ENCODE measurements around the gene THSD1.
"Not testable (repeated sequence)": the region's sequence is repeated elsewhere in the genome, so short reads cannot be mapped to it uniquely, and the experiment has no call there.

Gene THSD1

GRCh38 chr13:52405767-52406494, at the start of gene THSD1:
Gene THSD1, minus strand, starts transcription at chr13:52406172. Its CDS starts 3,572 bp downstream, at chr13:52402600.
- no peak for DNase-seq

GRCh38 chr13:52455677-52456041, 49.7 kb upstream of the THSD1 start:
- DNase-seq = peak; percentile 77

GRCh38 chr13:52454820-52455676, 49.1 kb upstream of the THSD1 start, which contains the start of gene CKAP2:
Gene CKAP2, plus strand, starts transcription at chr13:52455478. Its CDS starts 79 bp downstream, at chr13:52455557.
- peak; percentile 94 for DNase-seq

GRCh38 chr13:52454459-52454819, 48.5 kb upstream of the THSD1 start:
- DNase-seq = peak; percentile 8

- no peak for DNase-seq
These were observed 46.5 kb upstream of the THSD1 start for GRCh38 chr13:52452470-52452869.

- no peak for DNase-seq
These were observed 45.3 kb upstream of the THSD1 start for GRCh38 chr13:52451135-52451804.

- no peak for DNase-seq
These were observed 44.8 kb upstream of the THSD1 start for GRCh38 chr13:52450793-52451116.

GRCh38 chr13:52450012-52450792, 44.2 kb upstream of the THSD1 start, which contains the start of gene VPS36:
Gene VPS36, minus strand, starts transcription at chr13:52450634. Its CDS starts 40 bp downstream, at chr13:52450594.
- DNase-seq = peak; percentile 92

- no peak for DNase-seq
These were observed 43.5 kb upstream of the THSD1 start for GRCh38 chr13:52449331-52450011.

GRCh38 chr13:52447815-52448552, 42.0 kb upstream of the THSD1 start:
- no peak for DNase-seq

- DNase-seq = peak; percentile 10
These were observed 41.4 kb upstream of the THSD1 start for GRCh38 chr13:52447354-52447753.

- no peak for DNase-seq
These were observed 40.3 kb upstream of the THSD1 start for GRCh38 chr13:52446265-52446664.

GRCh38 chr13:52432456-52432855, 26.5 kb upstream of the THSD1 start:
- DNase-seq = no peak

GRCh38 chr13:52428295-52428694, 22.3 kb upstream of the THSD1 start:
- DNase-seq = no peak

GRCh38 chr13:52421216-52421615, 15.2 kb upstream of the THSD1 start:
- no peak for DNase-seq

- DNase-seq = no peak
These were observed 13.1 kb upstream of the THSD1 start for GRCh38 chr13:52419080-52419479.

- DNase-seq = no peak
These were observed 9.0 kb upstream of the THSD1 start for GRCh38 chr13:52414963-52415362.

- no peak for DNase-seq
These were observed 8.1 kb upstream of the THSD1 start for GRCh38 chr13:52414051-52414450.

GRCh38 chr13:52412128-52412527, 6.2 kb upstream of the THSD1 start:
- no peak for DNase-seq

GRCh38 chr13:52411629-52412028, 5.7 kb upstream of the THSD1 start:
- DNase-seq = no peak

- not testable (repeated sequence) for DNase-seq
These were observed 2.2 kb upstream of the THSD1 start for GRCh38 chr13:52408071-52408658.
